ENCODE data around the gene DERA.

DERA gene

DNA sequence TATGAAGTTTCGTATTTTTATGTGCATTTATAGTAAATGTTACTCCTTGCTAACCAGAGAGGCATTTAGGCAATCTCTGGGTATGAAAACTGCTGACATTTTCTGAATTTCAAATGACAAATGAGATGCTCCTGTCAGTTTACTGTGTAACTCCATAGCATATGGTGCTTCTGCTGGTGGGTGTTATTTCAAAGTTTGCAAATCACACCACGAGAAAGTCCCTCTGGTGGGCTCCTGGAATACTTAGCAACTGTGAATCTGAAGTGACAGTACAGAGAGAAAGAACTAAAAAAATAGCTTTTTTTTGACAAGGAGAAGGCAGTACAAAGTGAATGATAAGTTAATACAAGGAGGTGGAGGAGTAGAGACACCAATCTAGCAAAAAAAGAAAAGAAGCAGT, 161.5 kb downstream of the DERA start:
- no peak overlapping the region for H3K27ac ChIP-seq (ENCODE audit: low read depth, low read length)
- no peaks in the 10 kb centered on the region for H3K27me3 ChIP-seq (ENCODE audit: control insufficient read depth, insufficient read depth, low read length)
- no peak overlapping the region for H3K9ac ChIP-seq (ENCODE audit: low read length)
- H3K9me3 ChIP-seq (ENCODE audit: control insufficient read depth, insufficient read depth, low read depth, low read length) = no peaks in the 10 kb centered on the region
- H3K4me1 ChIP-seq (ENCODE audit: control insufficient read depth, insufficient read depth, low read length) = no peaks in the 10 kb centered on the region
- no peak overlapping the region for H3K4me3 ChIP-seq (ENCODE audit: low read depth, low read length)
- no peaks in the 10 kb centered on the region for H3K36me3 ChIP-seq (ENCODE audit: control insufficient read depth, insufficient read depth, low read length)

DNA sequence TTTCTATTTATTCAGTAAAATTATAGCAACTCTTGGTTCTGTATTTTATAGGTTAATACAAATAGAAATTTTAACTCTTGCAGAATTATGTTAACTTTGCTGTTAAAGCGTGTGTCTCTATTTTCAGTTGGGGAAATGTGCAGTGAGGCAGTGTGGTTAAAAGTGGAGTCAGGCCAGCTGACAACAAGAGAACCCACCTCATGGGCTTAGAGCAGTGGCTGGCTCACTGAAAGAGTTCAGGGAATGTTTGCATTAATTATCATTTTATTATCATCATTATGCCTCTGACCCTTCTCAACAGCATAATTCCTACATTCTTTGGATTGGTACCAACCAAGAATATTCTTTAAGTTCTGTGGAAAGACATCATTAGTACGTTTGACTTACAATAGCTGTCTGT, 163.8 kb downstream of the DERA start:
- Histone ChIP-seq H3K9me3 (ENCODE audit: control insufficient read depth, insufficient read depth, low read depth, low read length) (no peaks in the 10 kb centered on the region), H3K36me3 (ENCODE audit: control insufficient read depth, insufficient read depth, low read length) (no peaks in the 10 kb centered on the region), H3K27ac (ENCODE audit: low read depth, low read length) (no peak overlapping the region), H3K27me3 (ENCODE audit: control insufficient read depth, insufficient read depth, low read length) (no peaks in the 10 kb centered on the region), H3K4me1 (ENCODE audit: control insufficient read depth, insufficient read depth, low read length) (no peaks in the 10 kb centered on the region), H3K9ac (ENCODE audit: low read length) (no peak overlapping the region), H3K4me3 (ENCODE audit: low read depth, low read length) (no peak overlapping the region)

DNA sequence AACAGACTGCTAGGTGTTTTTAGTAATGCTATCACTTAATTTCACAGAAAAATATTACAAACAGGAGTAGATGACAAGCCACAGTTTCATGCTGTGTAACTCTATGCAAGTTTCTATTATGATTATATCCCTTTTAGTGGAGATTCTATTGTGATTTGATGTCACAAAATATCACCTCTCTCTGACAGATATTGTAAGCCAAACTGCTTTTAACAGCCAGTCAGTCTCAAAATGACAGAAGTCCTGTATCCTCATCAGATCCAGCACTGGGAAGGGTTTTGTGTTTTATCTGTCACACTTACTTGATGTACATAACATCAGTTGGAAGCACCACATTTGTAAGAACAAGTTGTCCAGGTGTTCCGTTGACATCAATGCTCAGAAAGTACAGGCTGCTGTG, 164.8 kb downstream of the DERA start:
- H3K27ac ChIP-seq (ENCODE audit: low read depth, low read length) = no peak overlapping the region
- no peaks in the 10 kb centered on the region for H3K9me3 ChIP-seq (ENCODE audit: control insufficient read depth, insufficient read depth, low read depth, low read length)
- no peaks in the 10 kb centered on the region for H3K36me3 ChIP-seq (ENCODE audit: control insufficient read depth, insufficient read depth, low read length)
- no peak overlapping the region for H3K4me3 ChIP-seq (ENCODE audit: low read depth, low read length)
- H3K9ac ChIP-seq (ENCODE audit: low read length) = no peak overlapping the region
- no peaks in the 10 kb centered on the region for H3K27me3 ChIP-seq (ENCODE audit: control insufficient read depth, insufficient read depth, low read length)
- no peaks in the 10 kb centered on the region for H3K4me1 ChIP-seq (ENCODE audit: control insufficient read depth, insufficient read depth, low read length)

DNA sequence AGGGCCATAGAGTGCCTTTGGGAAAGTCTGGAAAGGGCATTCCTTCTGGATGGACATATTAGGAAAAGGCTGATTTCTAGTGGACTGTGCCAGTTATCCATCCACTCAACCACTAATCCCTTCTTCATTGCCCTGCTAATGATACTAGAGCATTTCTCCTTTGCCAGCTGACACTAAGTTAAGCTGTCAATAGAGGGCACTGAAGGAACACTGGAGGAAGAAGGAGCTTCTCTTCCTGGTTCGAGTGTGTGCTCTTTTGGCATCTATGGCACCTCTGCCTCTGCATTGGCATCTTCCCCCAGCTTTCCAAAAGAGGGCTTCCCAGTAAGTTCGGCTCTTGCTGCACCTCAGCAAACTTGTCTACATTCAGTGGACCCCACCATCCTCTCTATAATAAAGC, 165.4 kb downstream of the DERA start:
- no peaks in the 10 kb centered on the region for H3K4me1 ChIP-seq (ENCODE audit: control insufficient read depth, insufficient read depth, low read length)
- H3K27me3 ChIP-seq (ENCODE audit: control insufficient read depth, insufficient read depth, low read length) = no peaks in the 10 kb centered on the region
- H3K27ac ChIP-seq (ENCODE audit: low read depth, low read length) = no peak overlapping the region
- no peak overlapping the region for H3K9ac ChIP-seq (ENCODE audit: low read length)
- no peaks in the 10 kb centered on the region for H3K9me3 ChIP-seq (ENCODE audit: control insufficient read depth, insufficient read depth, low read depth, low read length)
- H3K36me3 ChIP-seq (ENCODE audit: control insufficient read depth, insufficient read depth, low read length) = no peaks in the 10 kb centered on the region
- H3K4me3 ChIP-seq (ENCODE audit: low read depth, low read length) = no peak overlapping the region

- H3K9ac ChIP-seq (ENCODE audit: low read length) = no peak overlapping the region
- H3K9me3 ChIP-seq (ENCODE audit: control insufficient read depth, insufficient read depth, low read depth, low read length) = no peaks in the 10 kb centered on the region
- no peaks in the 10 kb centered on the region for H3K36me3 ChIP-seq (ENCODE audit: control insufficient read depth, insufficient read depth, low read length)
- H3K27ac ChIP-seq (ENCODE audit: low read depth, low read length) = no peak overlapping the region
- no peak overlapping the region for H3K4me3 ChIP-seq (ENCODE audit: low read depth, low read length)
- H3K4me1 ChIP-seq (ENCODE audit: control insufficient read depth, insufficient read depth, low read length) = no peaks in the 10 kb centered on the region
- H3K27me3 ChIP-seq (ENCODE audit: control insufficient read depth, insufficient read depth, low read length) = no peaks in the 10 kb centered on the region
These were observed 165.9 kb downstream of the DERA start for GRCh38 chr12:16076970-16077522.

DNA sequence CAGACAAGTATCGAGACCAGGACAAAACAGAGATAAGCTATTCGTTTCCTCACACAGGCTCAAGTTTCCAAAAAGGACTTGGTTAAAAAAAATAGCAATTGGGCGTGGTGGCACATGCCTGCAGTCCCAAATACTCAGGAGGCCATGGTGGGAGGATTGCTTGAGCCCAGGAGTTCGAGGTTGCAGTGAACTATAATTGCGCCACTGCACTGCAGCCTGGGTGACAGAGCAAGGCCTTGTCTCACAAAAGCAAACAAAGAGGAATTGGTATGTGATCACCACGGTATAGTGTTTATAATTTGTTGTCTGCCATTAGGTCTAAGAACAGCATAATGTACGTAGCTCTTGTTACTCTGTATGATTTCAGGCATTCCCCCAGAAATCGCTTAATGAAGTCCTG, 175.3 kb downstream of the DERA start:
- Histone ChIP-seq H3K36me3 (ENCODE audit: control insufficient read depth, insufficient read depth, low read length) (no peaks in the 10 kb centered on the region), H3K4me3 (ENCODE audit: low read depth, low read length) (no peak overlapping the region), H3K4me1 (ENCODE audit: control insufficient read depth, insufficient read depth, low read length) (peaks cover 16% of the 10 kb centered on the region), H3K9ac (ENCODE audit: low read length) (no peak overlapping the region), H3K27me3 (ENCODE audit: control insufficient read depth, insufficient read depth, low read length) (no peaks in the 10 kb centered on the region), H3K9me3 (ENCODE audit: control insufficient read depth, insufficient read depth, low read depth, low read length) (peaks cover 4% of the 10 kb centered on the region), H3K27ac (ENCODE audit: low read depth, low read length) (no peak overlapping the region)

- Histone ChIP-seq H3K9me3 (ENCODE audit: control insufficient read depth, insufficient read depth, low read depth, low read length) (peaks cover 9% of the 10 kb centered on the region), H3K27me3 (ENCODE audit: control insufficient read depth, insufficient read depth, low read length) (no peaks in the 10 kb centered on the region), H3K27ac (ENCODE audit: low read depth, low read length) (no peak overlapping the region), H3K36me3 (ENCODE audit: control insufficient read depth, insufficient read depth, low read length) (no peaks in the 10 kb centered on the region), H3K4me3 (ENCODE audit: low read depth, low read length) (no peak overlapping the region), H3K9ac (ENCODE audit: low read length) (no peak overlapping the region), H3K4me1 (ENCODE audit: control insufficient read depth, insufficient read depth, low read length) (peaks cover 16% of the 10 kb centered on the region)
These were observed 175.8 kb downstream of the DERA start for GRCh38 chr12:16086942-16087341.

All from HUES6 (cell line).